DMS 273 (cell line): ENCODE results near the gene CTNND2.
A peak's percentile ranks its signal among the peaks of the same experiment; 100 is the strongest.

Source experiments
- DNase-seq: peaks from one replicate; lab custom pipeline; 2025; ENCODE audit not compliant: unreplicated experiment; lab: John Stamatoyannopoulos, UW

Gene CTNND2

DNA sequence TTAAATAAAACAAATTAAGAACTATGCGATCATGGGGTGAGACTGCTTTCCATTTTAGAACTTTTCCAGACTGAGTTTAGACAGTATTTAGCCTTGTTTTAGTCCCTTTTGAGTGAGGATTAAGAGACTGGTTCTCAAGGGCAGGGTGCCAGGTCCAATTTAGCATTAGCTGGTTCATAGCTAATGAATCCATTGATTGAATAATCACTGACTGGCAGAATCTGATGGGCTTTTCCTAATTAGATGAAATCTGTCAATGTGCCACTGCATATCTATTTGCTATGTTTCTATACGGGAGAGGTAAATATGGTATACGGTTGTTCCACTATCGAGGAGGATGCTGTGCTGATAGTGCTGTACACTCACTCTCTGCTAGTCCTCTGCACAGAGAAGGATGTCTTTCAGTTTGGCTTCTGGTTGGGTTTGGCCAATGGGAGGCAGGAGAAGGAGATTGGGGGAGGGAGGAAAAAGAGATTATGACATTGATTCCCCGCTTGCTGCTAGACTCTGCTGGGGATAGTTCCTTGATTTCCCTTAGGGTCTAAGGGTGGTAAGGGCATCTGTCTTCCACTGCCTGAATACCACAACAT, 496.6 kb downstream of the CTNND2 start:
- DNase-seq, result no peak

DNA sequence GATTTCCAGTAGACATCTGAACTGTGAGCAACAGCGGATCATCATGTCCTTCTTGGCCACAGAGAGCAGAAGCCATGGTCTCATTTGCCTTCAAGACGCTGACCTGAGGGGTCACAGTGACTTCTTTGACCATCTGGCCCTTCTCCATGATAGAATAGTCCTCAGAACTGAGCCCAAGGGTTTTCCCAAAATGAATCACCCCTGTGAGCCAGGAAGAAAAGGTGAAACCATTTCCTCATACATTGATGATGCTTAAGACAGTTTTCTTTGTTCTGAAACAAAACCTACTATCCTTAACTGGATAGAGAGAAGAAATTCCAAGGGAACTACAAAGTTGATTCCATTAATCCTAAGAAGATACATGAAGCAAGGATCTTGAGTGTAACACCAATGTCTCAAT, 503.9 kb downstream of the CTNND2 start:
- DNase-seq, result no peak

DNA sequence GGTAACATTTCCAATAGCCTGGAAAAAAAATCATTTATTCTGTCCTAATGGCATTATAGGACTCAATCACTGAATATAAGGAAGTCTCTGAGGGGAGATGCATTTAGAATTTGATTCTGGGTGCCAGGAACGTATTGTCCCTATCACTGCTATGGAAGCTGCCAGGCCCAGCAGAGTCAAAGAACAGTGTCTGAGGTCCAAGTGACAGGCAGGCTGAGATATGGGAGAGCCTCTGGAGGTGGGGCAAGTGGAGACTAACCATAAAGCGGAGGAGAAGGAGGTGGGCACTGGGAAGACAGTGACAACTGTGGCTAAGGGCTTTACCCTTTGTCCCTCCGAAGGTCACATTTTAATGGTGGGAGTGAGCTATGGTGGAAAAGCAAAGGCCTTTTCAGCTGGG, 505.5 kb downstream of the CTNND2 start:
- no peak for DNase-seq

DNA sequence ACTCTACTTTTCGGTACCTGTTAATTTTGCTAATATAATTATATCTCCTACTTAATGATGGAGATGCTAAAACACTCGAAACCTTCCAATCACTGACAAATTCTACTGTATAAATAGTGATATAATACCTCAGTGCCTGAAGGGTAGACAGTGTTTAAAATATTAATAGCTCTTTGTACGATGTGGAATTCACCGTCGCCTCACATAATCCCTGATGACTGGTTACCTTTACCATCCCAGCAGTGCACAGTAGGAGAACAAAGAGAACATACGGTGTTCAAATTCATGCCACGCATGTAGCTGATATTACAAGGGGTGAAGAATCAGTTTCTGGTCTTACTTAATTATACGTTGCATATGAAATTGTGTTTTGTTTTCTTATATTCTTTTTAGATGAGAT, 506.7 kb downstream of the CTNND2 start:
- no peak for DNase-seq

DNA sequence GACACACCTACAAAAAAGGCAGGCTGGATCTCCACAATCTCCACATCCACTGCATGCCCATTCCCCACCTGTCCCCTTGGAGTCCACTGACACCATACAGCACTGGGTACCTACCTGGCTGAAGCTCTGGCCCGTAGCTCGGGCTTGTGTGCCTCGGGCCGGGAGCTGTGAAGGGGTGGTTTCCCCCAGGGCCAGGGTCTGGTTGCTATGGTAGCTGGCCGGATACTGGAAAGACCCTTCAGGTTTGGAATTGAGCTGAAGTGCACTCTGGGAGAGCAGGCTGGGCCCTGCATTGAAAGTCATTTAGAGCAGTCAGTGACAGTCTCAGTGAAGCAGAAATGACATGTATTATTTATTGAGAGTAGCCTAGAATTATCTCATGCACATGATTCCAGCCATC, 507.3 kb downstream of the CTNND2 start:
- DNase-seq, result no peak

DNA sequence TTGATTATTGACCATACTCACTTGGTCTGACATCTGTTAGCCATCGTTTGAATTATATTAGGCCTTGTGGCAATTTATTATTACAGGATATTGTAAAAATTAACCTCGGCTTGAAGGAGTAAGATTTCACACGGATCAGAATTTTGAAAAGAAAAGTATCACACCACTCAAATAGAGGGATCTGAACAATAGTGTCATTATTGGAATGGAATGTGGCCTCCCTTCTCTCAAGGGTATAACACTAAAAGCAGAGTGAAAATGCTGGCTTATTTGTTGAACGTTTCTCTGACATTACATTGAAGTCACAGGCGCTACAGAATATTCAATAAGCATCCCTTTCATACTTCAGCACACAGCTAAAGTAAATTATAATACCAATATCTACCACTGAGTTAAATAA, 509.3 kb downstream of the CTNND2 start:
- DNase-seq, result no peak

DNA sequence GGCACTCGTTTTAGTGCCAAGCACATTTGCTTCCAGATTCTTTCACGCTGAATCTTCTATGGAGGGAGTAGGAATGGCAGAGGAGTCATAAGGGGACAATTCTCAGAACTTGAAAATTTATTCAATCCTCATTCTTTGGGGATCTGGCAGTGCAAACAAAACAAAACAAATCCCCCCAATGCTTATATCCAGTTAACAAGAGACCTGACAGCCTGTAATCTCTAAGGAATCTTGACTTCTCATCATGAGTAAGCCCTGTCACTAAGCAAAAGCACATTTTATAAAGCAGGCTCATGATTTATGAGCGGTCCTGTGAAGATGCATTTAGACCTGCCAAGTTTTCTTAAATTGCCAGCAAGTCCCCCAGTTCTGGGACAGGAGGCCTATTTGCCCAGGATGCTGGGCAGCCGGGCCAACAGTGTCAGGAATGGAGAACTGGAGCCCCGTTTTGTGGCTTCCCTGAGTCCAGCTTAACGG, 513.9 kb downstream of the CTNND2 start:
- no peak for DNase-seq

DNA sequence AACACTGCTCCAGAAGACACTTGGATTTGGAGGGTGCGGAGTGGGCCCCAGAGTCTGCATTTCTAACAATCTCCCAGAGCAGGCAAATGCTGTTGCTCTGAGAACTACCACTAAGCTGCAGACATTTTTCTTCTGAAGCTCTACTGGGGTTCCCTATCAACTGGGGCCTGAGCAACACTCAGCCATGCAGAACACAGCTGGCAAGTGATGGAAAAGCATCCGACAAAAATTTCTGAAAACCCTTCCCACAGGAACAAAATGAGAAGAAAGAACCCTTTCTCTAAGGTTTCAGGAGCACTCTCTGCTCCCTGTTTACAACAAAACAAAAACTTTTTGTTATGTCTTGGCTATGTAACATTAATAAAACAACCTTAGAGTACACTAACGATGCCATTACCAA, 516.9 kb downstream of the CTNND2 start:
- DNase-seq, result no peak

DNA sequence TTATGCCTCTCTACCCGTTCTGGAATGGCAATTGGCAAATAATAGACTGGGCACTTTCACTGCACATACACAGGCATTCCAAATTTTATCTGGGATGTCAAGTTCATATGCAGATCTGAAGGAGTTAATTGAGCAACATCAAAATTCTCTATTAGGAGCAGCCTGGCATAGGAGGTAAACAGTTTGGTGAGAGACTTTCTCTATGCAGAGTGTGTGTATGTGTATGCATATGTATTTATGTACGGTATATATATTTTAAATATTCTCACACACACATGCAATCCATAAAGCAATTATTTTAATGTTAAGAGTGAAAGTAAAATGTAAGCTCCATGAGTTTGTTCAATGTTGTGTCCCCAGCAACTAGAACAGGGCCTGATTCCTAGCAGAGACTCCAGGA, 517.8 kb downstream of the CTNND2 start:
- DNase-seq, result no peak

DNA sequence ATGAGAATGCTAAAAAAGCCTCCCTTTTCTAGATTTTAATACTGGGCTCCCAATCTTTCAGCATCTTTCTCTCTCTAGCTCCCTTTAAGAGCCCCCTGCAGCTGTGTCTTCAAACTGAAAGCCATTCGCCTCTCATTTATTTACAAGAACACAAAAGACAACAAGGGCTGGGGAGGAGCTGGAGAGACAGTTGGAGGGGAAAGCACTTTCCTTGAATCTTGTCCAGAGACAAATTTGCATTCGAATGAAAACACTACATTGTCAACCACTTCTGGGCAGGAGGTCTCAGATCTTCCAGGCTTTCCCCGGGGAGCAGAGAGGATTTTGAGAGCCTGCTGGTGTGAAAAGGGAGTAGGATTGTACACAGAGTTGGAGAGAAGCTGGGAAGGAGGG, 518.3 kb downstream of the CTNND2 start:
- DNase-seq, result peak; percentile 29

DNA sequence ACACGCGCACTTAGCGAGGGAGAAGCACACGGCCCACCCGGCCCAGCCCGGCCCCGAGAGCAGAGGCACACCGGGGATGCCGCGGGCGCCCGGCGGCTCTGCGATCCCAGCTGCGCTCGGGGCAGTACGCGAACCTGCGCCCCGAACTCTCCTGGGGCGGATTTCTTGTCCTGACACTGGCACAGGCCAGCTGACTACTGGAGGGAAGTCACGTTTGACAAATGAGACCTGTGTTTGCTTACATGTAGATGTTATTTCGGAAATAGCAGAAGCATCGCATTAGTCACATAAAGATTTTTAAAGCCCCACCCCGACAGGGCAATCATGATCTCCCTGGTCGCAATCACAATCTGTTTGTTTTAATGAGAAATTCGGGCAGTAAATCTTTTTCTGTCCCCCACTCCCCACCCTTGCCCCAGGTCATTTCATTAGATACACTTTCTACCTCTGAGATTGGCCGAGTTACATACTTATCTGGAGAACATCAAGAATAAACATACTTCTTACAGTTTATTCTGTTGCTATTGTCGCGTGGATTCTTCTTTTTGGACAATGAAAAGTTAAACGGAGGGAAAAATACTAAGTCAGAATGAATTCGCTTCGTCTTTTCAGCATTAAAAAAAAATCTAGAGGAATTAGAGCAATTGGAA, 518.9 kb downstream of the CTNND2 start:
- DNase-seq, result peak; percentile 17

DNA sequence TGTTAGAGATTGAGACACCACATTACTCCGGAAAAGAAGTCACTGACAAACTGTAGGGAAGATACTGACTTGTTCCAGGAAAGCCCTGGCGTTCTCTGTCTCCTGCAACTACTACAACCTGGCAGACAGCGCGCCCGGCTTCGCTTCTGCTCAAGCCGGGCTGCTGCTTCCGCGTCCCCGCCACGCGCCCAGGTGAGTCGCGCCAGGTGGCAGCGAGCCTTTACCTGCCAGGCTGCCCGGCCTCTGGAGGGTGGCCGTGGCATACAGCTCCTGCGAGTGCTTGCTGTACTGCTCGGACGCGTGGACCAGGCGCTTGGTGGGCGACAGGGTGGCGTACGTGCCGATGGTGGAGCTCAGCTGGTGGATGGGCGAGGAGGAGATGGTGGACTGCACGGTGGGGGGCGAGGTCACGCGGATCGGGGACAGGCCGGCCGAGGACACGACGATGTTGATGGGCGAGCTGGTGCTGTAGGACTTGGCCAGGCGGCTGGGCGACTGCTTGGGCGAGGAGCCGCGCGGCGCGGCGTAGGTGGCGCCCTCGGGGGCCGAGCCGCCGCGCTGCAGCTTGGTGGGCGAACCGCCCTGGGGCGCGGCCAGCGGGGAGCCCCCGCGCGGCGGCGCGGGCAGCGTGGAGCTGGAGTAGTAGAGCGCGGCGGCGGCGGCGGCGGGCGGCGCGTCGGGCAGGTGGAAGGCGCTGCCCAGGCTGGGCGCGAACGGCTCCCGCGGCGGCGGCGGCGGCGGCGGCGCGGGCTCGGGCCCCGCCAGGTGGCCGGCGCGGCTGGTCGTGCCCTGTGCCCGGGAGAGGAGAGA, 519.6 kb downstream of the CTNND2 start:
- peak; percentile 77 for DNase-seq

DNA sequence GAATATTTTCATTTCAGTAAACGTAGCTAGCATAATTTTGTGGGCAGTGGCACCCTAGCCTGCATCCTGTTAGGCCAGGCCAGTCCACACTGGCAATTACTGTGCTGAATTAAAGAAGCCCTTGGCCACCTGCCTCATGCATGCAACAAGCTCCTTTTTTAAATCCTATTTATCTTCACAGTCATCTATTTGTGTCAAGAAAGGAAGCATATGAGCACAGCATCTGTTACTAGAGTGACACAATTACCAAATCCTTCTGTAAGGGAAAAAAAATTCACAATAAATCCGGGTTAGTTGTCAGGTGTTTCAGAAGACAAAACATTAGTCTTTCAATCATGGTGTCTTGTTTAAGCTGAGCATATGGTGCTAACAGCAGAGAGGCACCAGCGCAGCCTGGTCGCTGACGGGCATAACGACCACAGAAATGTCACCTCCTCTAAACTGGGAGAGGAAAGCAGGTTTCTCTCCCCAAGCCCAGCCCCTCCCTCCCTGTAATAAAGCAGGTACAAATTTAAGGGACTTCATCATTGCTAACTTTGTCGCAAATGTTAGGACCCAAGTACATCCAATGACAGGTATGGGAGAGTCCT, 520.6 kb downstream of the CTNND2 start:
- peak; percentile 64 for DNase-seq

DNA sequence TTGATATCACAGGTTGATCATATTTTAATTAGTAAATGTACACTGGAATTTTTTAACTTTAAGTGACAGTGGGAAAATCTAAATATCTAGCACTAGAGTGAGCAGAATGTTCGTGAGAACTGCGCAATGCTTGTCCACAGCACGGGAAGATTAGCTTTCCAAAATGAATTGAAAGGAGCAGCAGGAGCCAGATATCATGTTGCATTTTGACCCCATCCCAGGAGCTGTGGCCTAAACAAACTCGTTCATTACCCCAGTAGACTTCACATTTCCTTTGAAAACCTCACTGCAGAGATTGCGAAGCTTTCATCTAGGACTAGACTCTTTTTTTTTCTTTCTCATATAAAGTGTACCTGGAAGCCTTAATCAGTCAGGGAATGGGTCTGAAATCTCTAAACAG, 525.8 kb downstream of the CTNND2 start:
- peak; percentile 9 for DNase-seq

DNA sequence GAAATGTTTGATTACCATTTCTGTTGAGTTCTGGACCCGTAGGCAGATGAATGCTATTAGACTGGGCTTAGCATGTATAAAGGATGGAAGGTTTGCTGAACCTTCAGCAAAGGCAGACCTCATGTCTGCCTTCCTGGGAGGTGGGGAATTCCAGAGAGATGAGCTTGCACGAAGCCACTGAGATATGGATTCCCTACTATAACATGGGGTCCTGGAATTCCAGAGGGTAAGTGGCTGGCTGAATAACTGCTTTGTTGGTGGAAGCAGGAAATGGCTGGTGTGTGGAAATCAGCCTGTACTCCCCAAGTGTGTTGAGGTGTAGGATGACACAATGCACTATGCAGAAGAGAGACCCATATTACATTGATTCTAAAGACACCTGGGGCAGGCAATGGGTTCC, 526.4 kb downstream of the CTNND2 start:
- DNase-seq, result no peak

DNA sequence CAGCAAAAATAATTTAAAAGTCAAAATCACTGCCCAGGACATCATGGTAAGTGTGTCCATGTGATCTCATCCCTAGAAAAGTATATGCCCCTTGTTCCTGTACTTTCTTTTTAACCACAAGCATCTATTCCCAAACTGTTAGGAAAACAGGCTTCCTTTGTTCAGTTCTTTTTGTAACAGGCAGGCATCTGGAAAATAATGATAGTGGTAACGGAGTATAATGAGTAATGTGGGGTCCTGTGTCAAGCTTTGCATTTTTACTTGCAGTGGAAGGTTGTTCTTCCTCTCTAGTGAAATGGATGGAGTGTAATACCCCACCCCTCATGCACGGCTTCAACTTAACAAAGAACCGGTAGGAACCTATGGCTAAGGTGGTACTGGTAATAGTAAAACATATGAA, 532.1 kb downstream of the CTNND2 start:
- no peak for DNase-seq

DNA sequence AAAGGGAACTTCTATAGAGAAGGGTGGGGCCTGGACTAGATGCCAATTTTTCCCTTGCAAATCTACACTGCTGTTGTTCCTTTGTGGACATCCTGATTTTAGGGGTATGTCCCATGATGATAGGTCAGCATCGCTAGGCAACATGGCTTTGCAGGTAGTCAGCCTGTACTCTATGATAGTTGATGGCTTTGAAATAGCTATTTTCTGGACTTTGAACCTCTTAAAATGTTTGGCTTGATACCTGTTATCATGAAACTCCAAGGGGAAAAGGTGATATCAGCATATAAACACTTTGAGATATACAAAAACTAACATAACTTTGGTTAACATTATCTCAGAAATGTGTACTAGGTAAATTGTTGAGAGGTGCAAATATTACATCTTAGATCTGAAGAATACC, 533.2 kb downstream of the CTNND2 start:
- no peak for DNase-seq

DNA sequence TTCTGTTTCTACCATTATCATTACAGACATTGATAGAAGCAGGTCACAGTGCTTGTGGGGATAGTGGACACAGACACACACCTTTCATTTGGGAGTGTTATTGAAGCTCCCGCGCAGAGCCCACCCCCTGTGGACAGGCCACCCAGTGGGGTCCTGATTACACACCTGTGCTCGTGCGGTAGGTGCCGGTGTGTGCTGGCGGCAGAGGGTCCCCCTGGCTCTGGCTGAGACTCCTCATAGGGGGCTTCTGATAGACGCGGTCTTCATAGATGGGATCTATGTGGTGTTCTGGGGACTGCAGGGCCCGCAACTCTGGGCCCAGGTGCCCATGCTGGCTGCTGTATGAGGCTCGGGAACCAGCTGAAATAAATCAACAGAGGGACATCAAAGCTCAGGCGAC, 539.7 kb downstream of the CTNND2 start:
- DNase-seq, result no peak

DNA sequence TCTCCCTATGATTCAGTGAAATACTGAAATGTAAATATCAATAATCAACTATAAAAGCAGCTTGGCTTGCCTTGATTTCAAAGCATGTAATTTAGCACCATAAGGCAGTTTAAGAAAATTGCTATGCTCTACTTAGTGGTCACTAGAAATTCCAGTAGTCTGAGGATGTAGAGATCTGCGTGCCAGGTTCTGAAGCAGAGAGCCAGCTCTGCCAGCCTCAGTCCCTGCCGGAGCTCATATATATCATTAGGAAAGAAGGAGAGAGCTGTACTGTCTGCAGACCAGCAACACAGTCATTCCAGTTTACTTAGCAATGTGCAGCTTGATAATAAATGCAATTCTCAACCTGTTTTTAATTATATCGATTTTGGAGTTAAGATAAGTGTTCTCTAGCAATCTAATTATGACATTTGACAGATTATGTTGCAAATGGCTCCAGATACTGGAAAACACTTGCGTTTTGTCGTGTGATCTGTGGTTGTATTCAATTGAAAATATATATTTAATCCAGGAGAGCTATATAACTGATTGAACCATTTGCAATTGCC, 540.5 kb downstream of the CTNND2 start:
- DNase-seq, result no peak

DNA sequence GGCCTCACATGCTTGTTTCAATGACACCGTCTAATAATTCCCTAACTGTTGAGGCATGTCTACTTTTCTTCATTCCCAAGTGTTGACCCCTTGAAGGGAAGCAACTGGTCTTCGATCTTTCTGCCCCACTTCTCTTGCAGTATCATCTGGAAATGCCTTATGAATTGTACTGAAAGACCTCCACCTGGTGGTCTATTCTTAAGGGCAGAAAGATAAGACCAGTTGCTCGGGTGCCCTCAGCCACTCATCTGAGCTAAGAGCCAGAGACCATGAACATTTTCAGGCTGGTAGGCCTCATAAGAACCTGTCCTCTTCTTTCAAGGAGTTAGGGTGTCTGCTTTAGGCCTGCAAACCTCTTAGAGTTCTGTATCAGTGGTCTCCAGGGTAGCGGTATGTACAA, 542.5 kb downstream of the CTNND2 start:
- DNase-seq, result no peak

DNA sequence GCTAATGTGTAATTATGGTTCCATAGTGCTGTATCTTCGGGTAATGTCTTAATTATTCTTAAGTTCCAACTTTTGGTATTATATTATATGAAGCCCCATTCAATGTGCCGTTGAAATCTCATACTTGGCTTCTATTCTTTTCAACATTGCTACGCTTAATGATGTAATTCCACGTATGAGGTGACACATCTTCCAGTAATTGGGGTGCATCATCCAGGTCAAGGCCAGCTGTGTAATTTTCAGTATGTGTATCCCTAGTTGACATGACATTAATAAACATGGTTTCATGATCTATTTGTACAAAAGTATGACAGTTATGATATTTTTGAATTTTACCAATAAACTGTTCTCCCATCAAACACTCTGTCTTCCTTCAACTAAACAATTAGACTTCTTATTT, 546.3 kb downstream of the CTNND2 start:
- DNase-seq, result no peak

DNA sequence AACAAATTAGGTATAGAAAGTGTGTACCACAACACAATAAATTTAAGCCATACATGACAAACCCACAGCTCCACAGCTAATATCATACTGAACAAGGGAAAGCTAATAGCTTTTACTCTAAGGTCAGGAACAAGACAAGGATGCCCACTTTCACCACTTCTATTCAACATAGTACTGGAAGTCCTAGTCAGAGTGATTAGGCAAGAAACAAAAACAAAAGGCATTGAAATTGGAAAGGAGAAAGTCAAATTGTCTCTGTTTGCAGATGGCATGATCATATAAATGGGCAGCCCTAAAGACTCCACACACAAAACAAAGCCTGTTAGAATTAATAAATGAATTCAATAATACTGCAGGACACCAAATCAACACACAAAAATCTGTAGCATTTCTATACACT, 548.8 kb downstream of the CTNND2 start:
- DNase-seq, result no peak
